Spleen (tissue), 11 donors: ENCODE results near the gene KRTAP2-2. TPM values are rescaled to one million over a fixed set of nuclear protein-coding genes. Genes with fewer than 3 reads are reported as not detected.

Source experiments
- DNase-seq: peaks from one replicate; pipeline ENCODE4 v3.0.0-alpha.2; 2020
- H3K27ac ChIP-seq, 8 donors: fragments of 200-600 bp; sonication (generic) in 7 of 8; 1 replicate in 4 of 8; 2 replicates in 4 of 8; pipeline versions ENCODE4 v1.5.0 to v1.8.0; 2016 to 2021; ENCODE audit warnings: inconsistent platforms in 4 of 8, mild to moderate bottlenecking in 4 of 8, moderate library complexity in 1 of 8
- H3K27me3 ChIP-seq, 7 donors: fragments of 200-600 bp; sonication (generic) in 6 of 7; replicated peaks in 1 of 7; 1 replicate in 4 of 7; 2 replicates in 3 of 7; pipeline versions ENCODE4 v1.5.0 to v1.8.0; 2016 to 2021; ENCODE audit warnings: inconsistent platforms in 3 of 7, mild to moderate bottlenecking in 1 of 7
- H3K36me3 ChIP-seq, 6 donors: fragments of 200-600 bp; sonication (generic) in 5 of 6; 1 replicate in 4 of 6; 2 replicates in 2 of 6; pipeline versions ENCODE4 v1.5.0 to v1.8.0; 2016 to 2021; ENCODE audit warnings: inconsistent platforms in 2 of 6
- H3K4me1 ChIP-seq, 6 donors: fragments of 200-600 bp; sonication (generic) in 5 of 6; 1 replicate in 3 of 6; 2 replicates in 3 of 6; pipeline versions ENCODE4 v1.5.0 to v1.8.0; 2016 to 2021; ENCODE audit warnings: inconsistent platforms in 3 of 6
- H3K4me3 ChIP-seq, 8 donors: fragments of 200-600 bp; sonication (generic) in 7 of 8; 1 replicate in 4 of 8; 2 replicates in 4 of 8; pipeline versions ENCODE4 v1.5.0 to v1.8.0; 2016 to 2021; ENCODE audit warnings: inconsistent platforms in 4 of 8, mild to moderate bottlenecking in 4 of 8, moderate library complexity in 2 of 8
- H3K9me3 ChIP-seq, 8 donors: fragments of 200-600 bp; sonication (generic) in 7 of 8; 1 replicate in 4 of 8; 2 replicates in 4 of 8; pipeline versions ENCODE4 v1.5.0 to v1.8.0; 2016 to 2021; ENCODE audit warnings: inconsistent platforms in 4 of 8
- CTCF ChIP-seq, 11 experiments: fragments of 200-600 bp in 7 of 11; fragments of 450-650 bp in 4 of 11; sonication (generic) in 4 of 11; IDR thresholded peaks in 8 of 11; conservative IDR thresholded peaks in 3 of 11; 1 replicate in 7 of 11; 2 replicates in 4 of 11; pipeline versions ENCODE4 v1.4.0 to v1.8.0; 2016 to 2021; ENCODE audit warnings: antibody characterized with exemption in 11 of 11, inconsistent platforms in 4 of 11, mild to moderate bottlenecking in 1 of 11
- POLR2A ChIP-seq, 3 donors: fragments of 450-650 bp; IDR thresholded peaks; one replicate each; pipeline ENCODE4 v1.5.1; 2017; ENCODE audit warnings: antibody characterized with exemption in 3 of 3, mild to moderate bottlenecking in 1 of 3
- POLR2AphosphoS5 ChIP-seq, 3 donors: sonication (generic); formaldehyde crosslinking; IDR thresholded peaks; one replicate each; pipeline ENCODE4 v1.5.1; 2017; ENCODE audit warnings: antibody characterized with exemption in 3 of 3
- WGBS, 5 donors: extraction: QIAGEN DNeasy Blood & Tissue Kit in 3 of 5; methylation state at CpG; one replicate each; pipeline versions ENCODE4 v1.1.5 to v1.1.7; 2013 to 2018; 5-methylcytosine and 5-hydroxymethylcytosine counted together
- intact Hi-C: fragments of 100-400 bp; cut with DNase I; formaldehyde crosslinking; loops from one replicate; pipeline ENCODE4 v1.15.0; 2023; ENCODE audit warnings: low total_unique reads
- polyA plus RNA-seq, 3 donors: library from polyadenylated mRNA; stranded (reverse); fragments of 200-250 nt; gene quantifications; one replicate each; pipeline ENCODE4 v1.2.1, GENCODE V29; 2013
- total RNA-seq, 7 donors: library from RNA; depleted of rRNA in 3 of 7; stranded (reverse); fragments of >200 nt in 3 of 7; fragmentation: NEBNext Ultra II Directional in 4 of 7; extraction: Animal tissue kit (Norgen Biotek cat#: 25700) in 4 of 7; gene quantifications; one replicate each; pipeline versions ENCODE4 v1.1.0 to v1.2.1, GENCODE V29; 2016 to 2021
- donor health status: healthy with polysubstance abuse.
- donor health status: DM: no; HTN: no; CAD: no; lungs with moderate emphysema.
- donor health status: DM: no; HTN: no; CAD: no.
- donor health status: Bipolar disorder and iron deficiency.
- donor health status: healthy.
- donor health status: DM: no; HTN: no; CAD: no.
- donor health status: DM: yes; HTN: yes; CAD: no.

Gene KRTAP2-2
- total and polyA plus RNA-seq, 10 donors: not detected

- intact Hi-C loops: no loop called here
- no peak for DNase-seq
- H3K36me3 ChIP-seq: no peaks in the 10 kb centered on the region
- no peaks in the 10 kb centered on the region for H3K27me3 ChIP-seq
- no peaks in the 10 kb centered on the region for H3K4me1 ChIP-seq
- peaks cover 0 to 12% (median 0%) of the 10 kb centered on the region in 8 donors for H3K9me3 ChIP-seq
- H3K27ac ChIP-seq: no peak overlapping the region
- WGBS, 5 donors: 32 to 48% (median 42%) methylated on average over 3 of the region's 3 CpGs
- no peak overlapping the region for H3K4me3 ChIP-seq
- TF ChIP-seq CTCF (IDR thresholded peaks at IDR 0.05 in 8 of 11, conservative IDR thresholded peaks at IDR 0.05 in 3 of 11): no peak
Observed at GRCh38 chr17:41018541-41018940, 36.5 kb downstream of the KRTAP2-2 start.

- WGBS, 5 donors: 75 to 80% (median 78%) methylated on average over 13 of the region's 13 CpGs
Observed at GRCh38 chr17:41016578-41017215, 38.3 kb downstream of the KRTAP2-2 start.

GRCh38 chr17:41015454-41015853, 39.6 kb downstream of the KRTAP2-2 start:
- no peaks in the 10 kb centered on the region for H3K4me1 ChIP-seq
- H3K4me3 ChIP-seq: no peak overlapping the region
- no peaks in the 10 kb centered on the region for H3K27me3 ChIP-seq
- intact Hi-C loops: no loop called here
- no peak for TF ChIP-seq POLR2A (IDR thresholded peaks at IDR 0.05)
- H3K9me3 ChIP-seq: no peaks in the 10 kb centered on the region
- DNase-seq: no peak
- WGBS, 5 donors: 66 to 74% (median 73%) methylated on average over 7 of the region's 7 CpGs
- no peak overlapping the region for H3K27ac ChIP-seq
- no peaks in the 10 kb centered on the region for H3K36me3 ChIP-seq

More at GRCh38 chr17:41016578-41017215, 38.3 kb downstream of the KRTAP2-2 start:
- no peaks in the 10 kb centered on the region for H3K4me1 ChIP-seq
- peaks cover 0 to 10% (median 0%) of the 10 kb centered on the region in 8 donors for H3K9me3 ChIP-seq
- no peaks in the 10 kb centered on the region for H3K27me3 ChIP-seq
- no peak overlapping the region for H3K27ac ChIP-seq
- intact Hi-C loops: no loop called here
- no peak for DNase-seq
- H3K36me3 ChIP-seq: no peaks in the 10 kb centered on the region
- no peak overlapping the region for H3K4me3 ChIP-seq
- TF ChIP-seq POLR2A (IDR thresholded peaks at IDR 0.05) (no peak), POLR2AphosphoS5 (IDR thresholded peaks at IDR 0.05) (no peak), CTCF (IDR thresholded peaks at IDR 0.05 in 8 of 11, conservative IDR thresholded peaks at IDR 0.05 in 3 of 11) (no peak)

- H3K4me1 ChIP-seq: no peaks in the 10 kb centered on the region
- no peaks in the 10 kb centered on the region for H3K36me3 ChIP-seq
- no peak overlapping the region for H3K27ac ChIP-seq
- WGBS, 5 donors: 41 to 76% (median 60%) methylated on average over 1 of the region's 1 CpG
- intact Hi-C loops: no loop called here
- H3K4me3 ChIP-seq: no peak overlapping the region
- H3K27me3 ChIP-seq: no peaks in the 10 kb centered on the region
- no peak for DNase-seq
- TF ChIP-seq POLR2A (IDR thresholded peaks at IDR 0.05) (no peak), CTCF (IDR thresholded peaks at IDR 0.05 in 8 of 11, conservative IDR thresholded peaks at IDR 0.05 in 3 of 11) (no peak), POLR2AphosphoS5 (IDR thresholded peaks at IDR 0.05) (no peak)
- H3K9me3 ChIP-seq: no peaks in the 10 kb centered on the region
Observed at GRCh38 chr17:41013606-41014005, 41.4 kb downstream of the KRTAP2-2 start.

- no peak for DNase-seq
- intact Hi-C loops: no loop called here
- Histone ChIP-seq H3K27me3 (no peaks in the 10 kb centered on the region), H3K27ac (no peak overlapping the region), H3K9me3 (no peaks in the 10 kb centered on the region), H3K4me3 (no peak overlapping the region), H3K4me1 (no peaks in the 10 kb centered on the region), H3K36me3 (no peaks in the 10 kb centered on the region)
- 83 to 96% (median 89%) methylated on average over 3 of the region's 3 CpGs for WGBS, 5 donors
- TF ChIP-seq CTCF (IDR thresholded peaks at IDR 0.05 in 8 of 11, conservative IDR thresholded peaks at IDR 0.05 in 3 of 11): no peak
- TF ChIP-seq POLR2AphosphoS5 (IDR thresholded peaks at IDR 0.05): no peak
- no peak for TF ChIP-seq POLR2A (IDR thresholded peaks at IDR 0.05)
Observed at GRCh38 chr17:41013181-41013580, 41.8 kb downstream of the KRTAP2-2 start.
